GM18519 (cell line): ENCODE measurements around the gene BCAS1.

Experiments used
- ATAC-seq: cut with Tn5 transposase; IDR thresholded peaks from one replicate; pipeline ENCODE4 v1.9.1; 2021; ENCODE audit warnings: mild to moderate bottlenecking, moderate library complexity; ENCODE audit not compliant: unreplicated experiment, low FRiP score

Gene BCAS1

DNA sequence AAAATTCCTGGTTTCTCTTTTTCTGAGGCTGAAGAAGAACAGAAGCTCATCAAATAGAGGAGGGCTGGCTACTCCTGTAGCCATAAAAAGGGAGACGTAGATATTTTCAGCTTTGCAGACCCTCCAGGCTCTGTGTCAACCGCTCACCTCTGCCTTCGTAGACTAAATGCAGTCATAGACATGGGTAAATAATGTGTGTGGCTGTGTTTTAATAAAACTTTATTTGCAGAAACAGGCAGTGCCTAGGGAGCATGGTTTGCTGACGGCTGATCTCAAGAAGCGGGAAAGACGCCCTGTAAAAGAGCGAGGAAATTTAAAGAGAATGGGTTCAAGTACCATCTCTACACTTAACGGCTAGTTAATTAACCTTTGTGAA is 171.8 kb downstream of the BCAS1 start:
- ATAC-seq: no peak

DNA sequence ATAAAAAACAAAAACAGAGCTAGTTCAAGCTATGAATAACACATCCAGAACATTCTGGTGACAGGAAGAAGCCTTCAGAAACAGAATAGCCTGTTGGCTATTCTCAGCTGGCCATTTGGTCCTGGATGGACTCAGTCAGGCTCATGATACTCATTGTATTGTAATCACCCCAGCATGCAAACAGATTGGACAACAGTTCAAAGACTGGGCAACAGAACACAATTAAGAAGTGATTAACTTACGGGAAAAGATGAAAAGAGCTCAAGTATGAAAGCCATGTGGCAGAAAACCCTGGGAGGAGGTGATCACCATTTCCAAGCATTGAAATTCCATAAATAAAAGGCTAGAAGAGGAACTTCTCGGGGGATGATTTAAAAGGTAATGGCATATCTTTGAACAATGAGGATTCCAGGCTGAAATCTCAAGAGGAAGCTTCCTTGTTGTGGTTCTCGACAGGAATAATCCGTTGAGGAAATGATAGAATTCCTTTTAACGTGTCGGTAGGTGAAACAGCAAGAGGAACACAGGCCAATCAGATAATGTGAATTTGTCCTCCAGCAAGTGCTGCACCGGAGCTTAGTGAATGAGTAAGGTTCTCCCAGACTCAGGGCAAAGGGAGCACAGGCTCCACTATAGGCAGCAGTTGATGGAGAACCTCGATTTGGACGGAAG is 172.4 kb downstream of the BCAS1 start:
- no peak for ATAC-seq

DNA sequence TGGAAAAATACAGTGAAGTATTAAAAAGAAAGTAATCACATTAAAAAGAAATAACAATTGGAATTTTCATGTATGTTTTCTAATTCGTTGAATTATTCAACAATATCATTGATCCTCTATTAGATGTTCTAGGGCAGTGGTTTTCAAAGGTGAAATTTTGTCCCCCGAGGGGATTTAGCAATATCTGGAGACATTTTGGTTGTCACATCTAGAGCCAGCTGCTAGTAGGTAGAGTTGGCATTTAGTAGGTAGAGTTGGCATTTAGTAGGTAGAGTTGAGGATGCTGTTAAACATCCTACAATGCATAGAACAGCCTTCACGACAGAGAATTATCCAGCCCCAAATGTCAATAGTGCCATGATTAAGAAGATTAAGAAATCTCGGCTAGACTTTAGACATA is 173.7 kb downstream of the BCAS1 start:
- no peak for ATAC-seq

DNA sequence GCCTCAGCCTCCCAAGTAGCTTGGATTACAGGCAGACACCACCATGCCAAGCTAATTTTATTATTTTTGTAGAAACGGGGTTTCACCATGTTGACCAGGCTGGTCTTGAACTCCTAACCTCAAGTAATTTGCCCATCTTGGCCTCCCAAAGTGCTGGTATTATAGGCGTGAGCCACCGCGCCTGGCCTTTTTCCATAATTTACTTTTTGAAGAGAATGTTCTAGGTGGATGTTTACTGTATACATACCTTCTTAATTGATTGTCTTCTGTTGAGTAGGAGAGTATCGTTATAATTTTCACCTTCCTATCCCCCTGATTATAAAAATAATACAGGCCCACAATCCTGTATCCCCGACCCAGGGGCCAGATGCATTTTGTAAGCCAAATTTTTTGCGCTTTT is 174.4 kb downstream of the BCAS1 start:
- no peak for ATAC-seq

DNA sequence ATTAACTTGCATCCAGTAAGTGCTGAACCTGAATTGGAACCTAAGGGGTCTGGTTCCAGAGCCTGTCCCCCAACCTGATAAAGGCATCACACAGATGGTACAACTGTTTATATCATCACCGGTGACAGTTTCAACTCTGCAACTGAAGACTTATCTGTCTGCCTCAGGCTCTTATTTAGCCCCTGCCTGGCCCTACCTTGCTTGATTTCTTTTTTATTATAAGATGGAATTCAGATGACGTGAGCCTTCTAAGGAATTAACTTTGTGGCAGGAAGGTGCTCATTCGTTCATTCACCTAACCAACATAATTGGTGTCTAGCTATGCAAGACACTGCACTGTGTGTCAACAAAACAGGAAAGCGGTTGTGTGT is 175.0 kb downstream of the BCAS1 start:
- ATAC-seq: no peak

DNA sequence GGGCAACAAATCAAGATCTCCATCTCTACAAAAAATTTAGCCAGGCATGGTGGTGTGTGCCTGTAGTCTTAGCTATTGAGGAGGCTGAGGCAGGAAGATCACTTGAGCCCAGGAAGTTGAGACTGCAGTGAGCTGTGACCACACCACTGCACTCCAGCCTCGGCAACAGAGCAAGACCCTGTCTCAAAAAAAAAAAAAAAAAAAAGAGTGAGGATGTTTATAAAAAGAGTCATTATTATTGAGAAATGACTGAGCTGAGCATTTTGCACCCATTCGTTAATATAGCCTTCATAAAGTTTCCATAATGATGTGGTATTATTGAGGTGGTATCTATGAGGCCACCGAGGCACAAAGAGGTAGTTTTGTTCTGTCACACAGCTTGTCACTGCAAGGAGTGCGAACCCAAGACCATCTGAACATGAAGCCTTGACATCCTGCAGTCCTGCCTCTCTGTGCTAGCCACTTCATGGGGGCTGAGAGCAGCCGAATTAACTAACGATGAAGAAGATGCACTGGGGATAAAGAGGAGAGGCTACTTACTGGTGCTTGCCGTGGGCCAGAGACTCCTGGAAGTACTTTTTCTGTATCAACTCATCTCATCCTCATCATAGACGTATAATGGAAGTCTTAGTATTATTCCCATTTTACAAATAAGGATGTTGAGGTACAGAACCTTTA is 175.5 kb downstream of the BCAS1 start:
- ATAC-seq: no peak
